Peyer's patch (tissue), 4 donors: ENCODE data around the gene GDI2.

Experiments used
- POLR2A ChIP-seq, 2 donors: fragments of 450-650 bp; IDR thresholded peaks; one replicate each; pipeline ENCODE4 v1.5.1; 2017; ENCODE audit warnings: antibody characterized with exemption in 2 of 2, mild to moderate bottlenecking in 2 of 2, moderate library complexity in 2 of 2
- TF ChIP-seq, protein P1 (sequence below), 6 experiments: fragments of 450-650 bp in 4 of 6; fragments of 200-600 bp in 2 of 6; sonication (generic) in 1 of 6; IDR thresholded peaks; one replicate each; pipeline ENCODE4 v1.5.1; 2017 to 2019; ENCODE audit warnings: antibody characterized with exemption in 6 of 6, mild to moderate bottlenecking in 3 of 6, moderate library complexity in 1 of 6

- TF ChIP-seq, protein P1, sequence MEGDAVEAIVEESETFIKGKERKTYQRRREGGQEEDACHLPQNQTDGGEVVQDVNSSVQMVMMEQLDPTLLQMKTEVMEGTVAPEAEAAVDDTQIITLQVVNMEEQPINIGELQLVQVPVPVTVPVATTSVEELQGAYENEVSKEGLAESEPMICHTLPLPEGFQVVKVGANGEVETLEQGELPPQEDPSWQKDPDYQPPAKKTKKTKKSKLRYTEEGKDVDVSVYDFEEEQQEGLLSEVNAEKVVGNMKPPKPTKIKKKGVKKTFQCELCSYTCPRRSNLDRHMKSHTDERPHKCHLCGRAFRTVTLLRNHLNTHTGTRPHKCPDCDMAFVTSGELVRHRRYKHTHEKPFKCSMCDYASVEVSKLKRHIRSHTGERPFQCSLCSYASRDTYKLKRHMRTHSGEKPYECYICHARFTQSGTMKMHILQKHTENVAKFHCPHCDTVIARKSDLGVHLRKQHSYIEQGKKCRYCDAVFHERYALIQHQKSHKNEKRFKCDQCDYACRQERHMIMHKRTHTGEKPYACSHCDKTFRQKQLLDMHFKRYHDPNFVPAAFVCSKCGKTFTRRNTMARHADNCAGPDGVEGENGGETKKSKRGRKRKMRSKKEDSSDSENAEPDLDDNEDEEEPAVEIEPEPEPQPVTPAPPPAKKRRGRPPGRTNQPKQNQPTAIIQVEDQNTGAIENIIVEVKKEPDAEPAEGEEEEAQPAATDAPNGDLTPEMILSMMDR (IDR thresholded peaks at IDR 0.05) = no peak
- TF ChIP-seq POLR2A (IDR thresholded peaks at IDR 0.05) = no peak
These were observed 47.0 kb downstream of the GDI2 start for GRCh38 chr10:5766189-5766588.
